ENCODE results near the gene TMEM200C.

Gene TMEM200C

GRCh38 chr18:5912566-5912965 lies 17.2 kb upstream of the TMEM200C start:
- Histone ChIP-seq H4K20me1 (ENCODE audit: control insufficient read depth, insufficient read depth, low read depth, low read length) (no peaks in the 10 kb centered on the region), H3K4me3 (ENCODE audit: low read length) (no peak overlapping the region), H3K27me3 (ENCODE audit: control insufficient read depth, low read length) (no peaks in the 10 kb centered on the region), H3K79me2 (ENCODE audit: control insufficient read depth, low read length) (no peaks in the 10 kb centered on the region), H3K9me2 (replicated peaks; ENCODE audit: control insufficient read depth, low read length) (no peaks in the 10 kb centered on the region), H3K4me1 (ENCODE audit: control insufficient read depth, low read length) (no peaks in the 10 kb centered on the region), H3K4me2 (ENCODE audit: low read length) (no peak overlapping the region), H3F3A (ENCODE audit: control insufficient read depth, insufficient read depth) (no peaks in the 10 kb centered on the region), H3K36me3 (ENCODE audit: control insufficient read depth, low read length) (no peaks in the 10 kb centered on the region), H3K9me3 (ENCODE audit: control insufficient read depth, insufficient read depth, low read length) (no peaks in the 10 kb centered on the region), H3K27ac (ENCODE audit: low read depth, low read length) (no peak overlapping the region)
- TF ChIP-seq EZH2phosphoT487 (IDR thresholded peaks at IDR 0.05; ENCODE audit: borderline replicate concordance, low read length) (no peak), CTCF (IDR thresholded peaks at IDR 0.05; ENCODE audit: low read depth, low read length, poor library complexity, severe bottlenecking) (no peak)

- Histone ChIP-seq H3K79me2 (ENCODE audit: control insufficient read depth, low read length) (no peaks in the 10 kb centered on the region), H3K4me1 (ENCODE audit: control insufficient read depth, low read length) (no peaks in the 10 kb centered on the region), H3K27ac (ENCODE audit: low read depth, low read length) (no peak overlapping the region), H3K4me3 (ENCODE audit: low read length) (no peak overlapping the region), H3K36me3 (ENCODE audit: control insufficient read depth, low read length) (no peaks in the 10 kb centered on the region), H4K20me1 (ENCODE audit: control insufficient read depth, insufficient read depth, low read depth, low read length) (no peaks in the 10 kb centered on the region), H3K4me2 (ENCODE audit: low read length) (no peak overlapping the region), H3K27me3 (ENCODE audit: control insufficient read depth, low read length) (no peaks in the 10 kb centered on the region), H3K9me2 (replicated peaks; ENCODE audit: control insufficient read depth, low read length) (no peaks in the 10 kb centered on the region), H3F3A (ENCODE audit: control insufficient read depth, insufficient read depth) (no peaks in the 10 kb centered on the region), H3K9me3 (ENCODE audit: control insufficient read depth, insufficient read depth, low read length) (no peaks in the 10 kb centered on the region)
- TF ChIP-seq CTCF (IDR thresholded peaks at IDR 0.05; ENCODE audit: low read depth, low read length, poor library complexity, severe bottlenecking): no peak
- TF ChIP-seq EZH2phosphoT487 (IDR thresholded peaks at IDR 0.05; ENCODE audit: borderline replicate concordance, low read length): no peak
Measured at GRCh38 chr18:5909125-5909524, 13.8 kb upstream of the TMEM200C start.

GRCh38 chr18:5903386-5903785 lies 8.1 kb upstream of the TMEM200C start:
- no peaks in the 10 kb centered on the region for H3K79me2 ChIP-seq (ENCODE audit: control insufficient read depth, low read length)
- no peaks in the 10 kb centered on the region for H3K4me1 ChIP-seq (ENCODE audit: control insufficient read depth, low read length)
- H3K27ac ChIP-seq (ENCODE audit: low read depth, low read length): no peak overlapping the region
- no peaks in the 10 kb centered on the region for H3K9me2 ChIP-seq (replicated peaks; ENCODE audit: control insufficient read depth, low read length)
- H3K27me3 ChIP-seq (ENCODE audit: control insufficient read depth, low read length): peaks cover 2% of the 10 kb centered on the region; the same call in 1 of the 2 replicates
- no peaks in the 10 kb centered on the region for H3F3A ChIP-seq (ENCODE audit: control insufficient read depth, insufficient read depth)
- no peak for TF ChIP-seq CTCF (IDR thresholded peaks at IDR 0.05; ENCODE audit: low read depth, low read length, poor library complexity, severe bottlenecking)
- TF ChIP-seq EZH2phosphoT487 (IDR thresholded peaks at IDR 0.05; ENCODE audit: borderline replicate concordance, low read length): no peak
- no peaks in the 10 kb centered on the region for H3K9me3 ChIP-seq (ENCODE audit: control insufficient read depth, insufficient read depth, low read length)
- H3K36me3 ChIP-seq (ENCODE audit: control insufficient read depth, low read length): no peaks in the 10 kb centered on the region
- no peak overlapping the region for H3K4me2 ChIP-seq (ENCODE audit: low read length)
- H3K4me3 ChIP-seq (ENCODE audit: low read length): no peak overlapping the region
- no peaks in the 10 kb centered on the region for H4K20me1 ChIP-seq (ENCODE audit: control insufficient read depth, insufficient read depth, low read depth, low read length)

GRCh38 chr18:5900262-5900661 lies 4.9 kb upstream of the TMEM200C start:
- H3F3A ChIP-seq (ENCODE audit: control insufficient read depth, insufficient read depth): no peaks in the 10 kb centered on the region
- peaks cover 26% of the 10 kb centered on the region for H3K27me3 ChIP-seq (ENCODE audit: control insufficient read depth, low read length)
- no peak for TF ChIP-seq CTCF (IDR thresholded peaks at IDR 0.05; ENCODE audit: low read depth, low read length, poor library complexity, severe bottlenecking)
- no peak for TF ChIP-seq EZH2phosphoT487 (IDR thresholded peaks at IDR 0.05; ENCODE audit: borderline replicate concordance, low read length)
- H3K4me3 ChIP-seq (ENCODE audit: low read length): no peak overlapping the region
- H3K27ac ChIP-seq (ENCODE audit: low read depth, low read length): no peak overlapping the region
- H3K4me2 ChIP-seq (ENCODE audit: low read length): no peak overlapping the region
- no peaks in the 10 kb centered on the region for H3K9me2 ChIP-seq (replicated peaks; ENCODE audit: control insufficient read depth, low read length)
- no peaks in the 10 kb centered on the region for H3K9me3 ChIP-seq (ENCODE audit: control insufficient read depth, insufficient read depth, low read length)
- H3K36me3 ChIP-seq (ENCODE audit: control insufficient read depth, low read length): no peaks in the 10 kb centered on the region
- no peaks in the 10 kb centered on the region for H4K20me1 ChIP-seq (ENCODE audit: control insufficient read depth, insufficient read depth, low read depth, low read length)
- no peaks in the 10 kb centered on the region for H3K79me2 ChIP-seq (ENCODE audit: control insufficient read depth, low read length)
- H3K4me1 ChIP-seq (ENCODE audit: control insufficient read depth, low read length): no peaks in the 10 kb centered on the region

All from DOHH2 (cell line).